ENCODE data around the gene THOC2.

- TF ChIP-seq CTCF (conservative IDR thresholded peaks at IDR 0.05; ENCODE audit: low read length) = no peak
- TF ChIP-seq EZH2phosphoT487 (IDR thresholded peaks at IDR 0.05; ENCODE audit: borderline replicate concordance) = no peak
These were observed 131.4 kb downstream of the THOC2 start for GRCh38 chrX:123601437-123601836.

Measured in Loucy (cell line).